HG03175 (cell line): ENCODE data around the gene COMT.

Experiments used
- ATAC-seq: cut with Tn5 transposase; IDR thresholded peaks from one replicate; pipeline ENCODE4 v1.9.1; 2021; ENCODE audit warnings: mild to moderate bottlenecking, moderate library complexity; ENCODE audit not compliant: unreplicated experiment

The COMT gene

GRCh38 chr22:20009582-20010306 is 68.2 kb downstream of the COMT start:
- ATAC-seq = no peak

GRCh38 chr22:20010307-20011122 is 68.9 kb downstream of the COMT start:
- ATAC-seq = no peak

- no peak for ATAC-seq
Observed at GRCh38 chr22:20011123-20011992, 69.8 kb downstream of the COMT start.

GRCh38 chr22:20011993-20012740 is 70.6 kb downstream of the COMT start:
- no peak for ATAC-seq

GRCh38 chr22:20012741-20013331 is 71.3 kb downstream of the COMT start:
- ATAC-seq = no peak

- no peak for ATAC-seq
Observed at GRCh38 chr22:20013382-20013871, 71.9 kb downstream of the COMT start.

- ATAC-seq = no peak
Observed at GRCh38 chr22:20014526-20015186, 73.1 kb downstream of the COMT start.

- no peak for ATAC-seq
Observed at GRCh38 chr22:20015187-20015625, 73.6 kb downstream of the COMT start.

- no peak for ATAC-seq
Observed at GRCh38 chr22:20015971-20016733, 74.6 kb downstream of the COMT start.

- peak; percentile 59 for ATAC-seq
Observed at GRCh38 chr22:20016734-20017621, 75.4 kb downstream of the COMT start, which contains the start of gene ARVCF. TSS of gene ARVCF (minus strand) at chr22:20016823. CDS start at chr22:19990794, 26,029 bp downstream.

- no peak for ATAC-seq
Observed at GRCh38 chr22:20017622-20017958, 76.0 kb downstream of the COMT start.

GRCh38 chr22:20018001-20018400 is 76.4 kb downstream of the COMT start:
- no peak for ATAC-seq
